Liver (tissue), 3 donors: ENCODE data around the gene LAMC2.
"Not testable (repeated sequence)": the region's sequence is repeated elsewhere in the genome, so short reads cannot be mapped to it uniquely, and the experiment has no call there.

Source experiments
- CTCF ChIP-seq: fragments of 150-350 bp; IDR thresholded peaks from 2 replicates; pipeline ENCODE4 v1.5.1; 2017; ENCODE audit warnings: improper control_type of control experiment, low read depth, low read length; ENCODE audit not compliant: missing input control
- EGR1 ChIP-seq, 2 donors: IDR thresholded peaks; 2 replicates each; pipeline ENCODE4 v1.6.1; 2016 to 2018; ENCODE audit warnings: antibody characterized with exemption in 2 of 2, low read depth in 2 of 2
- JUND ChIP-seq, 2 donors: IDR thresholded peaks; 2 replicates each; pipeline ENCODE4 v1.6.1; 2016; ENCODE audit warnings: antibody characterized with exemption in 2 of 2
- MAX ChIP-seq: IDR thresholded peaks from 2 replicates; pipeline ENCODE4 v1.6.1; 2016; ENCODE audit warnings: antibody characterized with exemption
- NR2F2 ChIP-seq: IDR thresholded peaks from 2 replicates; pipeline ENCODE4 v1.6.1; 2016; ENCODE audit warnings: antibody characterized with exemption
- RAD21 ChIP-seq, 2 donors: IDR thresholded peaks; 2 replicates each; pipeline ENCODE4 v1.6.1; 2016; ENCODE audit warnings: antibody characterized with exemption in 2 of 2, mild to moderate bottlenecking in 2 of 2
- REST ChIP-seq: IDR thresholded peaks from 2 replicates; pipeline ENCODE4 v1.6.1; 2016; ENCODE audit warnings: antibody characterized with exemption, mild to moderate bottlenecking
- RXRA ChIP-seq, 2 donors: IDR thresholded peaks; 2 replicates each; pipeline ENCODE4 v1.6.1; 2017 to 2018; ENCODE audit warnings: antibody characterized with exemption in 2 of 2, mild to moderate bottlenecking in 1 of 2
- SP1 ChIP-seq: IDR thresholded peaks from 2 replicates; pipeline ENCODE4 v1.6.1; 2018; ENCODE audit warnings: antibody characterized with exemption, mild to moderate bottlenecking
- YY1 ChIP-seq: IDR thresholded peaks from 2 replicates; pipeline ENCODE4 v1.6.1; 2016; ENCODE audit warnings: antibody characterized with exemption, mild to moderate bottlenecking
- donor health status: healthy.
- donor health status: healthy.

GRCh38 chr1:183273984-183274383, 87.9 kb downstream of the LAMC2 start:
- TF ChIP-seq CTCF; EGR1 (IDR thresholded peaks at IDR 0.05; ENCODE audit: low read depth in 2 of 2); REST; RAD21 (IDR thresholded peaks at IDR 0.05); RXRA (IDR thresholded peaks at IDR 0.05); NR2F2; MAX; JUND (IDR thresholded peaks at IDR 0.05); SP1; YY1: not testable (repeated sequence)
